HEK293 (cell line): Measurements from ENCODE around the gene FUT6.

Experiments
- CTCF ChIA-PET: fragments of 350-600 bp; formaldehyde crosslinking; extraction: SDS; loops from one replicate; lab custom pipeline; 2021; ENCODE audit warnings: antibody characterized with exemption; lab: Yijun Ruan, JAX
- POLR2A ChIA-PET: fragments of 300-600 bp; formaldehyde crosslinking; extraction: SDS; loops from one replicate; lab custom pipeline; 2020; ENCODE audit warnings: antibody characterized with exemption, inconsistent platforms; lab: Yijun Ruan, JAX
- H3K27ac ChIP-seq: fragments of 200-500 bp; sonication (Bioruptor generic); 2 replicates; pipeline ENCODE4 v1.5.1; 2014; ENCODE audit warnings: low read depth, low read length, control low read depth, inconsistent platforms; ENCODE audit errors: extremely low read depth
- H3K36me3 ChIP-seq, 2 experiments: fragments of 200-500 bp in 1 of 2; sonication (Bioruptor generic) in 1 of 2; 1 replicate in 1 of 2; 2 replicates in 1 of 2; pipeline ENCODE4 v1.5.1; 2014 to 2017; ENCODE audit warnings: inconsistent platforms in 2 of 2, low read length in 2 of 2; ENCODE audit not compliant: control insufficient read depth in 2 of 2, insufficient read depth in 1 of 2
- H3K4me1 ChIP-seq: fragments of 200-500 bp; sonication (Bioruptor generic); 2 replicates; pipeline ENCODE4 v1.5.1; 2014; ENCODE audit warnings: mild to moderate bottlenecking, low read length, inconsistent platforms; ENCODE audit not compliant: control insufficient read depth, insufficient read depth
- H3K4me3 ChIP-seq: 2 replicates; pipeline ENCODE4 v1.5.1; 2011; ENCODE audit warnings: low read depth, mild to moderate bottlenecking, control low read depth, low read length, moderate library complexity
- H3K9me3 ChIP-seq: fragments of 200-500 bp; sonication (Bioruptor generic); 2 replicates; pipeline ENCODE4 v1.5.1; 2014; ENCODE audit warnings: low read depth, low read length, inconsistent platforms; ENCODE audit not compliant: control insufficient read depth, insufficient read depth
- EGR2 ChIP-seq: fragments of 450-650 bp; formaldehyde crosslinking; IDR thresholded peaks from 2 replicates; pipeline ENCODE4 v1.5.1; 2016; ENCODE audit warnings: low read depth, missing biosample characterization, missing genetic modification characterization
- IKZF3 ChIP-seq: fragments of 450-650 bp; IDR thresholded peaks from 2 replicates; pipeline ENCODE4 v1.5.0; 2018; ENCODE audit warnings: missing biosample characterization, mild to moderate bottlenecking, missing genetic modification characterization, moderate library complexity
- KLF7 ChIP-seq: fragments of 450-650 bp; formaldehyde crosslinking; IDR thresholded peaks from 2 replicates; pipeline ENCODE4 v1.5.1; 2016; ENCODE audit warnings: missing biosample characterization, missing genetic modification characterization, borderline replicate concordance
- SCRT2 ChIP-seq: fragments of 450-650 bp; formaldehyde crosslinking; IDR thresholded peaks from 2 replicates; pipeline ENCODE4 v1.5.1; 2016; ENCODE audit warnings: missing biosample characterization, missing genetic modification characterization
- SP3 ChIP-seq: fragments of 450-650 bp; formaldehyde crosslinking; IDR thresholded peaks from 2 replicates; pipeline ENCODE4 v1.5.1; 2016; ENCODE audit warnings: missing biosample characterization, missing genetic modification characterization
- ZBTB21 ChIP-seq: fragments of 450-650 bp; formaldehyde crosslinking; IDR thresholded peaks from 2 replicates; pipeline ENCODE4 v1.5.1; 2017; ENCODE audit warnings: missing biosample characterization, missing genetic modification characterization
- ZFP3 ChIP-seq: fragments of 450-650 bp; formaldehyde crosslinking; IDR thresholded peaks from 2 replicates; pipeline ENCODE4 v1.5.1; 2016; ENCODE audit warnings: low read depth, missing biosample characterization, missing genetic modification characterization
- ZNF112 ChIP-seq: fragments of 450-650 bp; formaldehyde crosslinking; IDR thresholded peaks from 2 replicates; pipeline ENCODE4 v1.5.0; 2017; ENCODE audit warnings: missing biosample characterization, missing genetic modification characterization
- ZNF140 ChIP-seq: fragments of 450-650 bp; formaldehyde crosslinking; IDR thresholded peaks from 2 replicates; pipeline ENCODE4 v1.5.1; 2016; ENCODE audit warnings: missing biosample characterization, missing genetic modification characterization
- ZNF155 ChIP-seq: fragments of 450-650 bp; formaldehyde crosslinking; IDR thresholded peaks from 2 replicates; pipeline ENCODE4 v1.5.1; 2016; ENCODE audit warnings: missing biosample characterization, missing genetic modification characterization
- ZNF26 ChIP-seq: fragments of 450-650 bp; formaldehyde crosslinking; IDR thresholded peaks from 2 replicates; pipeline ENCODE4 v1.5.1; 2016; ENCODE audit warnings: missing biosample characterization, missing genetic modification characterization
- ZNF335 ChIP-seq: fragments of 450-650 bp; formaldehyde crosslinking; conservative IDR thresholded peaks from 2 replicates; pipeline ENCODE4 v1.5.1; 2016; ENCODE audit warnings: missing biosample characterization, missing genetic modification characterization
- ZNF426 ChIP-seq: fragments of 450-650 bp; formaldehyde crosslinking; IDR thresholded peaks from 2 replicates; pipeline ENCODE4 v1.5.1; 2017; ENCODE audit warnings: missing biosample characterization, missing genetic modification characterization, mild to moderate bottlenecking, inconsistent platforms, moderate library complexity
- ZNF555 ChIP-seq: fragments of 450-650 bp; formaldehyde crosslinking; conservative IDR thresholded peaks from 2 replicates; pipeline ENCODE4 v1.5.1; 2017; ENCODE audit warnings: missing biosample characterization, mild to moderate bottlenecking, missing genetic modification characterization, inconsistent platforms
- ZNF658 ChIP-seq: fragments of 450-650 bp; formaldehyde crosslinking; IDR thresholded peaks from 2 replicates; pipeline ENCODE4; 2016; ENCODE audit warnings: missing biosample characterization, missing genetic modification characterization
- ZNF707 ChIP-seq: fragments of 450-650 bp; formaldehyde crosslinking; IDR thresholded peaks from 2 replicates; pipeline ENCODE4 v1.5.1; 2016; ENCODE audit warnings: missing biosample characterization, missing genetic modification characterization
- ZSCAN16 ChIP-seq: fragments of 450-650 bp; formaldehyde crosslinking; IDR thresholded peaks from 2 replicates; pipeline ENCODE4 v1.5.1; 2016; ENCODE audit warnings: missing biosample characterization, missing genetic modification characterization
- ZSCAN30 ChIP-seq: fragments of 450-650 bp; IDR thresholded peaks from 2 replicates; pipeline ENCODE4 v1.5.1; 2018; ENCODE audit warnings: missing biosample characterization, mild to moderate bottlenecking, missing genetic modification characterization, moderate library complexity
- ZXDB ChIP-seq: fragments of 450-650 bp; formaldehyde crosslinking; IDR thresholded peaks from 2 replicates; pipeline ENCODE4 v1.5.1; 2016; ENCODE audit warnings: missing biosample characterization, missing genetic modification characterization
- TF ChIP-seq, protein P1 (sequence below): fragments of 450-650 bp; formaldehyde crosslinking; IDR thresholded peaks from 2 replicates; pipeline ENCODE4 v1.5.1; 2017; ENCODE audit warnings: missing biosample characterization, missing genetic modification characterization
- TF ChIP-seq, protein P2 (sequence below): fragments of 450-650 bp; formaldehyde crosslinking; IDR thresholded peaks from 2 replicates; pipeline ENCODE4 v1.5.1; 2017; ENCODE audit warnings: missing biosample characterization, missing genetic modification characterization
- TF ChIP-seq, protein P3 (sequence below): fragments of 450-650 bp; formaldehyde crosslinking; IDR thresholded peaks from 2 replicates; pipeline ENCODE4 v1.5.1; 2016; ENCODE audit warnings: missing biosample characterization, missing genetic modification characterization

Gene FUT6

DNA sequence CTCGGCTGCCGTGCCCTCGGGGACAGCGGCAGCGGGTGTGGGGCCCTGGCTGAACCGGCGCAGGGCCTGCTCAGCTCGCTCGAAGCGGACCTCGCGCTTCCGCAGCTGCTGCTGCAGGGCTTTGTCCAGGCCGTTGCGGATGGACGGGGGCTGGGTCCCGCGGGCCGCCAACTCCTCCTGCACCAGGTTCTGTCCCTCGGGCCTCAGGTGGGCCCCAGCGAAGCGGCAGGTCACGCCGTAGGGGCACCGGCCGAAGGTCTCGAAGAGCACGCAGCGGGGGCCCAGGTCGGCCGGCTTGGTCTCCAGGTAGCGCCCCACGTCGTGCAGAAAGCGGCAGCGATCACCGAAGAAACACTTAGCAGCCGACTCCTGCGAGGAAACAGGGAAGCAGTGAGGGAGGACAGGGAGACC is 50.1 kb downstream of the FUT6 start:
- Histone ChIP-seq H3K4me1 (no peaks in the 10 kb centered on the region), H3K9me3 (no peaks in the 10 kb centered on the region), H3K4me3 (no peak overlapping the region), H3K27ac (no peak overlapping the region), H3K36me3 (peaks cover 11 to 58% of the 10 kb centered on the region in 2 experiments; a peak in 2 of 3 replicates)
- POLR2A ChIA-PET = interaction anchor here (1.0 kb wide), 1 partner anchor 99 kb away, joined by 3 read pairs; the partner anchor contains the start of gene RPL36
- CTCF ChIA-PET = interaction anchor here (1.0 to 2.6 kb wide), 2 partner anchors 15 to 71 kb away, joined by 3 to 13 read pairs; no protein-coding TSS in a partner anchor
- TF ChIP-seq EGR2 = no peak
- no peak for TF ChIP-seq ZSCAN16 (tag by site-specific recombination)
- no peak for TF ChIP-seq ZXDB (tag by site-specific recombination)
- TF ChIP-seq ZNF26 (tag by site-specific recombination) = no peak
- TF ChIP-seq ZNF658 (tag by site-specific recombination) = no peak
- TF ChIP-seq SCRT2 (tag by site-specific recombination) = no peak
- TF ChIP-seq ZSCAN30 (tag by site-specific recombination) = no peak
- TF ChIP-seq ZNF555 (tag by site-specific recombination) = no peak
- TF ChIP-seq, protein P1, sequence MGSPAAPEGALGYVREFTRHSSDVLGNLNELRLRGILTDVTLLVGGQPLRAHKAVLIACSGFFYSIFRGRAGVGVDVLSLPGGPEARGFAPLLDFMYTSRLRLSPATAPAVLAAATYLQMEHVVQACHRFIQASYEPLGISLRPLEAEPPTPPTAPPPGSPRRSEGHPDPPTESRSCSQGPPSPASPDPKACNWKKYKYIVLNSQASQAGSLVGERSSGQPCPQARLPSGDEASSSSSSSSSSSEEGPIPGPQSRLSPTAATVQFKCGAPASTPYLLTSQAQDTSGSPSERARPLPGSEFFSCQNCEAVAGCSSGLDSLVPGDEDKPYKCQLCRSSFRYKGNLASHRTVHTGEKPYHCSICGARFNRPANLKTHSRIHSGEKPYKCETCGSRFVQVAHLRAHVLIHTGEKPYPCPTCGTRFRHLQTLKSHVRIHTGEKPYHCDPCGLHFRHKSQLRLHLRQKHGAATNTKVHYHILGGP = no peak
- no peak for TF ChIP-seq ZNF155 (tag by site-specific recombination)
- TF ChIP-seq ZNF426 (tag by site-specific recombination) = no peak
- TF ChIP-seq ZNF140 (tag by site-specific recombination) = no peak
- no peak for TF ChIP-seq IKZF3 (tag by site-specific recombination)
- no peak for TF ChIP-seq ZNF112
- TF ChIP-seq KLF7 (tag by site-specific recombination) = no peak
- no peak for TF ChIP-seq SP3 (tag by site-specific recombination)
- no peak for TF ChIP-seq ZBTB21 (tag by site-specific recombination)
- TF ChIP-seq ZNF335 (tag by site-specific recombination) = no peak

GRCh38 chr19:5788422-5788821 is 51.1 kb downstream of the FUT6 start:
- Histone ChIP-seq H3K27ac (no peak overlapping the region), H3K4me1 (no peaks in the 10 kb centered on the region)
- TF ChIP-seq EGR2 = no peak
- peak; percentile 67; the same call in 1 of the 2 replicates for TF ChIP-seq ZFP3 (tag by site-specific recombination)
- TF ChIP-seq, all 188 proteins: peak for 1
- Histone ChIP-seq H3K36me3 (peaks cover 11 to 64% of the 10 kb centered on the region in 2 experiments; a peak in 2 of 3 replicates), H3K9me3 (no peaks in the 10 kb centered on the region), H3K4me3 (no peak overlapping the region)
- CTCF ChIA-PET = interaction anchor here (0.6 kb wide), 2 partner anchors 15 to 94 kb away, joined by 3 to 5 read pairs; no protein-coding TSS in a partner anchor
- POLR2A ChIA-PET = interaction anchor here (1.1 kb wide), 1 partner anchor 11 kb away, joined by 3 read pairs; no protein-coding TSS in a partner anchor

DNA sequence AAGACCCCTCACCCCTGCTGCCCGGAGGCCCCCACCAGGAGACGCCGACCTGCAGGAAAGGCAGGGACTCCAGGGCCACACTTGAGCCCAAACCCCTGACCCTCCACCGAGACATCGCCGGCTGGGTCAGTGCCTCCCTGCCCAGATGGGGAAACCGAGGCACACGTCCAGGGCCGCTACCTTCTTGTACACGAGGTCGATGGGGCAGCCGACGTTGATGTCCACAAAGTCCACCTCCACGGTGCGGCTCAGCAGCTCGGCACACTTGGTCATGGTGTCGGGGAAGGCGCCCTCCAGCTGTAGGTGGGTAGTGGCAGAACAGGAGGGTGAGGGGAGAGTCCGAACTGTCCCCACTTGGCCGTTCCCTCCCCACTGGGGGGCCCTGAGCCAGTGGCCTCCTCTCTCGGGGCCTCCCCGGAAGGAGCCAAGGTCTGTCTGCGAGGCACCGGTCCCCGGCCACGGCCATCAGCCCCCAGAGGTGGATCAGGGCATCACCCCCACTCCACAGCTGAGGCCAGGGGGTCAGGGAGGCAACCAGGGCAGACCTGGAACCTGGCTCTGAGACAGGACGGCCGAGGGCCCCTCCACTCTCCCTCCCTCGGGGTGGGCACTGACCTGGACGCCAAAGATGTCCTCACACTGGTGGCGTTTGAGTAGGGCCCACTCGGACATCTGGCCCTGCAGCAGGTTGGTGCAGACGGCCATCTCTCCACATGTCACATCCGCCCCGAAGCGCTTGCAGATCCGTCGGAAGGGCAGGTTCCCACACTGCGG is 51.9 kb downstream of the FUT6 start:
- H3K9me3 ChIP-seq = no peaks in the 10 kb centered on the region
- no peak for TF ChIP-seq ZNF707 (tag by site-specific recombination)
- TF ChIP-seq, protein P2, sequence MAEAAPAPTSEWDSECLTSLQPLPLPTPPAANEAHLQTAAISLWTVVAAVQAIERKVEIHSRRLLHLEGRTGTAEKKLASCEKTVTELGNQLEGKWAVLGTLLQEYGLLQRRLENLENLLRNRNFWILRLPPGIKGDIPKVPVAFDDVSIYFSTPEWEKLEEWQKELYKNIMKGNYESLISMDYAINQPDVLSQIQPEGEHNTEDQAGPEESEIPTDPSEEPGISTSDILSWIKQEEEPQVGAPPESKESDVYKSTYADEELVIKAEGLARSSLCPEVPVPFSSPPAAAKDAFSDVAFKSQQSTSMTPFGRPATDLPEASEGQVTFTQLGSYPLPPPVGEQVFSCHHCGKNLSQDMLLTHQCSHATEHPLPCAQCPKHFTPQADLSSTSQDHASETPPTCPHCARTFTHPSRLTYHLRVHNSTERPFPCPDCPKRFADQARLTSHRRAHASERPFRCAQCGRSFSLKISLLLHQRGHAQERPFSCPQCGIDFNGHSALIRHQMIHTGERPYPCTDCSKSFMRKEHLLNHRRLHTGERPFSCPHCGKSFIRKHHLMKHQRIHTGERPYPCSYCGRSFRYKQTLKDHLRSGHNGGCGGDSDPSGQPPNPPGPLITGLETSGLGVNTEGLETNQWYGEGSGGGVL = no peak
- TF ChIP-seq ZNF155 (tag by site-specific recombination) = no peak
- TF ChIP-seq, protein P3, sequence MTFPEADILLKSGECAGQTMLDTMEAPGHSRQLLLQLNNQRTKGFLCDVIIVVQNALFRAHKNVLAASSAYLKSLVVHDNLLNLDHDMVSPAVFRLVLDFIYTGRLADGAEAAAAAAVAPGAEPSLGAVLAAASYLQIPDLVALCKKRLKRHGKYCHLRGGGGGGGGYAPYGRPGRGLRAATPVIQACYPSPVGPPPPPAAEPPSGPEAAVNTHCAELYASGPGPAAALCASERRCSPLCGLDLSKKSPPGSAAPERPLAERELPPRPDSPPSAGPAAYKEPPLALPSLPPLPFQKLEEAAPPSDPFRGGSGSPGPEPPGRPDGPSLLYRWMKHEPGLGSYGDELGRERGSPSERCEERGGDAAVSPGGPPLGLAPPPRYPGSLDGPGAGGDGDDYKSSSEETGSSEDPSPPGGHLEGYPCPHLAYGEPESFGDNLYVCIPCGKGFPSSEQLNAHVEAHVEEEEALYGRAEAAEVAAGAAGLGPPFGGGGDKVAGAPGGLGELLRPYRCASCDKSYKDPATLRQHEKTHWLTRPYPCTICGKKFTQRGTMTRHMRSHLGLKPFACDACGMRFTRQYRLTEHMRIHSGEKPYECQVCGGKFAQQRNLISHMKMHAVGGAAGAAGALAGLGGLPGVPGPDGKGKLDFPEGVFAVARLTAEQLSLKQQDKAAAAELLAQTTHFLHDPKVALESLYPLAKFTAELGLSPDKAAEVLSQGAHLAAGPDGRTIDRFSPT (tag by site-specific recombination) = 0 out of 2 replicates have a peak, but pooled peaks have one; percentile 10
- TF ChIP-seq KLF7 (tag by site-specific recombination) = no peak
- CTCF ChIA-PET = interaction anchor here (0.6 kb wide), 1 partner anchor 95 kb away, joined by 5 read pairs; no protein-coding TSS in a partner anchor

More for the DNA sequence above, 51.9 kb downstream of the FUT6 start:
- POLR2A ChIA-PET = interaction anchor here (1.1 kb wide), 1 partner anchor 10 kb away, joined by 3 read pairs; no protein-coding TSS in a partner anchor
- Histone ChIP-seq H3K36me3 (peaks cover 11 to 67% of the 10 kb centered on the region in 2 experiments; a peak in 2 of 3 replicates), H3K27ac (no peak overlapping the region), H3K4me3 (no peak overlapping the region), H3K4me1 (no peaks in the 10 kb centered on the region)
